ENCODE results near the gene RNF11. TPM values are rescaled to one million over a fixed set of nuclear protein-coding genes. Genes with fewer than 3 reads are reported as not detected.

The RNF11 gene
- polyA plus RNA-seq, 1 donor (not counting 4 experiments of a cell fraction or from before 2014, with no cell fraction given), result 113 TPM

- Histone ChIP-seq H3K4me1 (ENCODE audit: control insufficient read depth, extremely low read depth, insufficient read depth, low read length) (no peaks in the 10 kb centered on the region), H3K9ac (ENCODE audit: control insufficient read depth, extremely low read depth, insufficient read depth, low read length) (no peak overlapping the region), H2AFZ (ENCODE audit: control insufficient read depth, low read length) (no peak overlapping the region), H4K20me1 (ENCODE audit: control insufficient read depth, extremely low read depth, insufficient read depth, low read length) (no peaks in the 10 kb centered on the region), H3K9me3 (ENCODE audit: control insufficient read depth, low read depth, low read length) (no peaks in the 10 kb centered on the region), H3K79me2 (ENCODE audit: control insufficient read depth, insufficient read depth, low read length) (no peaks in the 10 kb centered on the region), H3K27me3 (ENCODE audit: control insufficient read depth, extremely low read depth, insufficient read depth, low read length) (no peaks in the 10 kb centered on the region), H3K27ac (ENCODE audit: control insufficient read depth, insufficient read depth, low read length) (no peak overlapping the region), H3K9me1 (ENCODE audit: control insufficient read depth, extremely low read depth, insufficient read depth, low read length) (no peaks in the 10 kb centered on the region), H3K4me3 (ENCODE audit: control insufficient read depth in 2 of 3, extremely low read depth in 1 of 3, insufficient read depth in 2 of 3, low read depth in 1 of 3, low read length in 3 of 3) (no peak overlapping the region), H3K4me2 (ENCODE audit: control insufficient read depth, extremely low read depth, insufficient read depth, low read depth, low read length) (no peak overlapping the region), H3K36me3 (ENCODE audit: control insufficient read depth in 2 of 2, extremely low read depth in 1 of 2, insufficient read depth in 2 of 2, low read length in 2 of 2) (no peaks in the 10 kb centered on the region)
- DNase-seq (ENCODE audit: low read depth, low spot score) (no peak), FAIRE-seq (no peak)
- TF ChIP-seq EZH2 (IDR thresholded peaks at IDR 0.05; ENCODE audit: low read length) (no peak), CTCF (optimal IDR thresholded peaks at IDR 0.05 in 1 of 3, IDR thresholded peaks at IDR 0.05 in 1 of 3, conservative IDR thresholded peaks at IDR 0.05 in 1 of 3; ENCODE audit: extremely low read depth in 1 of 3, insufficient read depth in 2 of 3, low read length in 3 of 3) (no peak)
- dilution Hi-C loops (cut with MboI; ENCODE audit: extremely low pct_ligation_motif_present, low sequenced_read_pairs), result no loop called here
Measured at GRCh38 chr1:51203121-51203873, 32.8 kb upstream of the RNF11 start.

DNA sequence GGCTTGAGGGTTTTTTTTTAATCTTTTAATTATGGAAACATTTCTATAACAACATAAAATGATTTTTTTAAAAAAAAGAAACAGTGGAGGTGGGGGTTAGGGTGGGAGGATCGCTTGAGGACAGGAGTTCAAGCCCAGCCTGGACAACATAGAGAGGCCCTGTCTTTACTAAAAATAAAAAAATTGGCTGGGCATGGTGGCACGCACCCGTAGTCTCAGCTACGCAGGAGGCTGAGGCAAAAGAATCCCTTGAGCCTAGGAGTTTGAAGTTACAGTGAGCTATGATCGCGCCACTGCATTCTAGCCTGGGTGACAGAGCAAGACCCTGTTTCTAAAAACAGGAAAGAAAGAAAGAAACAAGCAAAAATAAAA, 32.2 kb upstream of the RNF11 start:
- no peak overlapping the region for H3K4me3 ChIP-seq (ENCODE audit: control insufficient read depth in 2 of 3, extremely low read depth in 1 of 3, insufficient read depth in 2 of 3, low read depth in 1 of 3, low read length in 3 of 3)
- H3K27ac ChIP-seq (ENCODE audit: control insufficient read depth, insufficient read depth, low read length), result no peak overlapping the region
- dilution Hi-C loops (cut with MboI; ENCODE audit: extremely low pct_ligation_motif_present, low sequenced_read_pairs), result no loop called here
- no peaks in the 10 kb centered on the region for H3K4me1 ChIP-seq (ENCODE audit: control insufficient read depth, extremely low read depth, insufficient read depth, low read length)
- H3K9me1 ChIP-seq (ENCODE audit: control insufficient read depth, extremely low read depth, insufficient read depth, low read length), result no peaks in the 10 kb centered on the region
- no peak overlapping the region for H3K9ac ChIP-seq (ENCODE audit: control insufficient read depth, extremely low read depth, insufficient read depth, low read length)
- FAIRE-seq (no peak), DNase-seq (ENCODE audit: low read depth, low spot score) (no peak)
- no peak overlapping the region for H2AFZ ChIP-seq (ENCODE audit: control insufficient read depth, low read length)
- H3K4me2 ChIP-seq (ENCODE audit: control insufficient read depth, extremely low read depth, insufficient read depth, low read depth, low read length), result no peak overlapping the region
- H3K27me3 ChIP-seq (ENCODE audit: control insufficient read depth, extremely low read depth, insufficient read depth, low read length), result no peaks in the 10 kb centered on the region
- no peak for TF ChIP-seq EZH2 (IDR thresholded peaks at IDR 0.05; ENCODE audit: low read length)
- no peak for TF ChIP-seq CTCF (optimal IDR thresholded peaks at IDR 0.05 in 1 of 3, IDR thresholded peaks at IDR 0.05 in 1 of 3, conservative IDR thresholded peaks at IDR 0.05 in 1 of 3; ENCODE audit: extremely low read depth in 1 of 3, insufficient read depth in 2 of 3, low read length in 3 of 3)
- no peaks in the 10 kb centered on the region for H3K36me3 ChIP-seq (ENCODE audit: control insufficient read depth in 2 of 2, extremely low read depth in 1 of 2, insufficient read depth in 2 of 2, low read length in 2 of 2)
- no peaks in the 10 kb centered on the region for H3K79me2 ChIP-seq (ENCODE audit: control insufficient read depth, insufficient read depth, low read length)
- H4K20me1 ChIP-seq (ENCODE audit: control insufficient read depth, extremely low read depth, insufficient read depth, low read length), result no peaks in the 10 kb centered on the region
- no peaks in the 10 kb centered on the region for H3K9me3 ChIP-seq (ENCODE audit: control insufficient read depth, low read depth, low read length)
